ENCODE measurements around the gene EGLN1. TPM values are rescaled to one million over a fixed set of nuclear protein-coding genes. Genes with fewer than 3 reads are reported as not detected.

The EGLN1 gene
- total RNA-seq, 1 donor from 2014 or later: 23.6 TPM

GRCh38 chr1:231322880-231323530, 99.1 kb downstream of the EGLN1 start:
- TF ChIP-seq CTCF (IDR thresholded peaks at IDR 0.05; ENCODE audit: insufficient read depth, low read length, poor library complexity, severe bottlenecking): no peak
- Histone ChIP-seq H3K36me3 (ENCODE audit: control insufficient read depth, insufficient read depth, low read length) (no peaks in the 10 kb centered on the region), H3K4me3 (ENCODE audit: low read depth, low read length) (no peak overlapping the region), H3K27me3 (ENCODE audit: control insufficient read depth, insufficient read depth, low read length) (no peaks in the 10 kb centered on the region)
- no peak for DNase-seq (ENCODE audit: low read depth)

- Histone ChIP-seq H3K36me3 (ENCODE audit: control insufficient read depth, insufficient read depth, low read length) (no peaks in the 10 kb centered on the region), H3K4me3 (ENCODE audit: low read depth, low read length) (no peak overlapping the region), H3K27me3 (ENCODE audit: control insufficient read depth, insufficient read depth, low read length) (no peaks in the 10 kb centered on the region)
- DNase-seq (ENCODE audit: low read depth): no peak
- TF ChIP-seq CTCF (IDR thresholded peaks at IDR 0.05; ENCODE audit: insufficient read depth, low read length, poor library complexity, severe bottlenecking): no peak
Measured at GRCh38 chr1:231319080-231319479, 103.0 kb downstream of the EGLN1 start.

GRCh38 chr1:231318568-231318967, 103.5 kb downstream of the EGLN1 start:
- H3K36me3 ChIP-seq (ENCODE audit: control insufficient read depth, insufficient read depth, low read length): no peaks in the 10 kb centered on the region
- no peak overlapping the region for H3K4me3 ChIP-seq (ENCODE audit: low read depth, low read length)
- TF ChIP-seq CTCF (IDR thresholded peaks at IDR 0.05; ENCODE audit: insufficient read depth, low read length, poor library complexity, severe bottlenecking): no peak
- H3K27me3 ChIP-seq (ENCODE audit: control insufficient read depth, insufficient read depth, low read length): no peaks in the 10 kb centered on the region
- DNase-seq (ENCODE audit: low read depth): no peak

- Histone ChIP-seq H3K4me3 (ENCODE audit: low read depth, low read length) (no peak overlapping the region), H3K36me3 (ENCODE audit: control insufficient read depth, insufficient read depth, low read length) (no peaks in the 10 kb centered on the region), H3K27me3 (ENCODE audit: control insufficient read depth, insufficient read depth, low read length) (no peaks in the 10 kb centered on the region)
- DNase-seq (ENCODE audit: low read depth): no peak
- TF ChIP-seq CTCF (IDR thresholded peaks at IDR 0.05; ENCODE audit: insufficient read depth, low read length, poor library complexity, severe bottlenecking): no peak
Measured at GRCh38 chr1:231318015-231318355, 104.1 kb downstream of the EGLN1 start.

- H3K36me3 ChIP-seq (ENCODE audit: control insufficient read depth, insufficient read depth, low read length): no peaks in the 10 kb centered on the region
- H3K4me3 ChIP-seq (ENCODE audit: low read depth, low read length): no peak overlapping the region
- no peak for TF ChIP-seq CTCF (IDR thresholded peaks at IDR 0.05; ENCODE audit: insufficient read depth, low read length, poor library complexity, severe bottlenecking)
- DNase-seq (ENCODE audit: low read depth): no peak
- H3K27me3 ChIP-seq (ENCODE audit: control insufficient read depth, insufficient read depth, low read length): no peaks in the 10 kb centered on the region
Measured at GRCh38 chr1:231317306-231318014, 104.6 kb downstream of the EGLN1 start.

GRCh38 chr1:231315887-231316286, 106.2 kb downstream of the EGLN1 start:
- Histone ChIP-seq H3K27me3 (ENCODE audit: control insufficient read depth, insufficient read depth, low read length) (no peaks in the 10 kb centered on the region), H3K4me3 (ENCODE audit: low read depth, low read length) (no peak overlapping the region), H3K36me3 (ENCODE audit: control insufficient read depth, insufficient read depth, low read length) (no peaks in the 10 kb centered on the region)
- no peak for DNase-seq (ENCODE audit: low read depth)
- TF ChIP-seq CTCF (IDR thresholded peaks at IDR 0.05; ENCODE audit: insufficient read depth, low read length, poor library complexity, severe bottlenecking): peak; percentile 61
